HL-60/S4 treated with retinoic acid at 250 ng/mL for 4 days and 3 days (cell line): Measurements from ENCODE around the gene RTF2.
"Not testable (repeated sequence)": the region's sequence is repeated elsewhere in the genome, so short reads cannot be mapped to it uniquely, and the experiment has no call there.

Source experiments
- in situ Hi-C: fragments of 300-500 bp; cut with MboI; formaldehyde crosslinking; loops from 2 replicates; pipeline ENCODE4 v1.7.0; 2022; ENCODE audit warnings: low sequenced_read_pairs

RTF2 gene

GRCh38 chr20:56532946-56533345 is 64.5 kb downstream of the RTF2 start, which contains the start of gene FAM209B:
TSS of gene FAM209B (plus strand) at chr20:56533246. CDS start at chr20:56533342, 96 bp downstream.
- in situ Hi-C loops, result not testable (repeated sequence)

- in situ Hi-C loops, result no loop called here
These were observed 69.6 kb downstream of the RTF2 start for GRCh38 chr20:56537997-56538396.

DNA sequence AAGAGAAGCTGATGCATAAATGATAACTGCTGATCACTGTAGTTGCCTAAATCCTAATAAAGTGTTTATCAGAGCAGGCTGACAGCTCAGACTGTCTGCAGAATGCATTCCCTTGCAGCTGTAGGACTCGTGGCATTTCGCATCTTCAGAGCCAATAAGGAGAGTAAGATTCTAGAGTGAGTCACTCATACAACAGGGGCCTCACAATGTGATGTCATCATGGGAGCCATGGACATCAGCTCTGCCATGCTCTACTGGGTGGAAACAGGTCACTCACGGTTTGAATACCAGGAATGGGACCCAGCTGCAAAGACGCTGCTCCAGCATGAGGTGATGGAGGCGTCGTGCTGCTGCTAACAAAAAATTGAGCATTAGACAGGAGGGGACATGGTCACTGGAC is 72.0 kb downstream of the RTF2 start:
- in situ Hi-C loops, result no loop called here

- in situ Hi-C loops, result no loop called here
These were observed 74.1 kb downstream of the RTF2 start for GRCh38 chr20:56542489-56543030.

GRCh38 chr20:56551571-56551970 is 83.1 kb downstream of the RTF2 start:
- in situ Hi-C loops, result loop anchor here (25.0 kb wide), 1 partner anchor 436 kb away; no protein-coding TSS in a partner anchor

DNA sequence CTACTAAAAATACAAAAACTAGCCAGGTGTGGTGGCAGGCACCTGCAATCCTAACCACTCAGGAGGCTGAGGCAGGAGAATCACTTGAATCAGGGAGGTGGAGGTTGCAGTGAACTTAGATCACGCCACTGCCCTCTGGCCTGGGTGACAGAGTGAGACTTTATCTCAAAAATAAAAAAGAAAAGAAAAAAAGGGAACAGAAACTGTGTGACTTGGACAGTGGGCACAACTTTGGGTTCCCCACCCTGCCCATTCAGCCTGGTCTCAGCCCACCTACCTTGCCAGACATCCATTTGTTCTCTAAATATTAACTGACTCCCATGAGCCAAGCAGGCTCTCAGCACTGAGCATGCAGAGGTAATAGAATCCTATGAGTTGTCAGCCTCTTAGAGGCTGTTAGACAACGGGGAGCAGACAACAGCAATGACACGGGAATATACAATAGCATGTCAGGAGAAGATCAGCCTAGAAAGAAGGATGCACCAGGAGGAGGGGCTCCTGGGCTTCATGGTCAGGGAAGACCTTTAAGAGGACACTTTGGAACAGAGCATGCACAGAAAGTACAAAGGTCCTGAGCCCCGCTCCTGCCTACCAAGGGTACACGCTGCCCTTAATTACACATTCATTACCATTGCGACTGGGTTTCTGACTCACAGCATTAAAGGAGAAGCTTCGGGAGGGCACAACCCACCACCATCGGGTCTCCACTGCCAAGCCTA is 84.6 kb downstream of the RTF2 start:
- in situ Hi-C loops, result loop anchor here (25.0 kb wide), 1 partner anchor 434 kb away; no protein-coding TSS in a partner anchor

DNA sequence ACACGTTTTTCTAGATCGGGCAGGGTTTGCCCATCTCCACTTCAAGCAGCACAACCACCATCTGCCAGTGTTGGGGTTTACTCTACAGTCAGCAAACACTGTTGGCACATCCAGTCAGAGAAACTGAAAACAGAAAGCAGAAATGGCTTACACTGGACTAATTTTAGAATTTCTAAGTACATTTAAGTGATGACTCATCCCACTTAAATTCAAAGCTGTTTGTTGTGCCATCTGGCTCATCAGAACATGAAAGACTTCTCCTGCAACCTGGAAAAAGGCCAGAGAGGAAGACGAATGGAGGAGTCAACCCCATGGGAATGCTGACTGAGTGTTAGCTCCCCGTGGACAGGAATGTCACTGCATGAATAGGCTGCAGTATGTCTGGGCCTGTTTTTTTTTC is 86.4 kb downstream of the RTF2 start:
- in situ Hi-C loops, result loop anchor here (25.0 kb wide), 1 partner anchor 432 kb away; no protein-coding TSS in a partner anchor

DNA sequence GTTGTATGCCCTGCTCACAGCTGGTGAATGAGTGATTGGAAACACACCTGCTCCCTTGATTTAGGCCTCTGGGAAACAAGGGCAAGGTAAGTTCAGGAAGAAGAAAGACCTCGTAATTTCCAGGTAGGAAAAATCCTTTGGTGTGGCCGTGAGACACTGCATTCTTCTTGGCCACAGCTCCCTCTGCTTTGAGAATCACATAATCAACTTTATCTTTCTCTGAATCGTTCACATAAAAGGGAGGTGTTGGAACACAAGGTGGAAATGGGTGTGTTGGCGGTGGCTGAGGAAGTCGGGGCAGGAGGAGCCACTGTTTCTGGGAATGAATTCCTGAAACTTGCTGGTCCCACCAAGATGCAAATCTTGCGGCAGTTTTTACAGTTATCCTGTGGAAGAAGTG is 90.5 kb downstream of the RTF2 start:
- in situ Hi-C loops, result loop anchor here (25.0 kb wide), 1 partner anchor 428 kb away; no protein-coding TSS in a partner anchor

- in situ Hi-C loops, result loop anchor here (25.0 kb wide), 1 partner anchor 423 kb away; no protein-coding TSS in a partner anchor
These were observed 96.1 kb downstream of the RTF2 start for GRCh38 chr20:56564526-56564925.

GRCh38 chr20:56565511-56565910 is 97.1 kb downstream of the RTF2 start:
- in situ Hi-C loops, result loop anchor here (25.0 kb wide), 1 partner anchor 422 kb away; no protein-coding TSS in a partner anchor

GRCh38 chr20:56566621-56567020 is 98.2 kb downstream of the RTF2 start:
- in situ Hi-C loops, result loop anchor here (25.0 kb wide), 1 partner anchor 421 kb away; no protein-coding TSS in a partner anchor
